ENCODE measurements around the gene SEC16A.

Gene SEC16A

GRCh38 chr9:136466155-136466541 is 16.7 kb downstream of the SEC16A start:
- DNase-seq = no peak

- no peak for DNase-seq
Measured at GRCh38 chr9:136465500-136466154, 17.2 kb downstream of the SEC16A start.

GRCh38 chr9:136464241-136464640 is 18.6 kb downstream of the SEC16A start:
- no peak for DNase-seq

GRCh38 chr9:136463578-136463977 is 19.3 kb downstream of the SEC16A start:
- no peak for DNase-seq

GRCh38 chr9:136462664-136463063 is 20.2 kb downstream of the SEC16A start:
- no peak for DNase-seq

- no peak for DNase-seq
Measured at GRCh38 chr9:136460772-136461325, 22.0 kb downstream of the SEC16A start.

GRCh38 chr9:136459425-136459824 is 23.4 kb downstream of the SEC16A start:
- DNase-seq = no peak

GRCh38 chr9:136457326-136457725 is 25.5 kb downstream of the SEC16A start:
- DNase-seq = no peak

GRCh38 chr9:136456258-136456657 is 26.6 kb downstream of the SEC16A start:
- DNase-seq = no peak

GRCh38 chr9:136455043-136456002 is 27.5 kb downstream of the SEC16A start:
- DNase-seq = no peak

GRCh38 chr9:136454026-136454796 is 28.6 kb downstream of the SEC16A start:
- DNase-seq = no peak

- DNase-seq = peak in 3 of 56 donors; percentile 3 to 21 (median 14)
Measured at GRCh38 chr9:136453326-136453725, 29.5 kb downstream of the SEC16A start.

- DNase-seq = no peak
Measured at GRCh38 chr9:136451221-136451877, 31.5 kb downstream of the SEC16A start.

GRCh38 chr9:136448655-136449054 is 34.2 kb downstream of the SEC16A start:
- peak in 12 of 56 donors; percentile 7 to 70 (median 42) for DNase-seq

- DNase-seq = no peak
Measured at GRCh38 chr9:136447173-136447778, 35.6 kb downstream of the SEC16A start.

- no peak for DNase-seq
Measured at GRCh38 chr9:136445799-136446198, 37.0 kb downstream of the SEC16A start.

GRCh38 chr9:136444102-136444501 is 38.7 kb downstream of the SEC16A start:
- no peak for DNase-seq

GRCh38 chr9:136443687-136444086 is 39.2 kb downstream of the SEC16A start:
- no peak for DNase-seq

GRCh38 chr9:136443087-136443486 is 39.8 kb downstream of the SEC16A start:
- DNase-seq = no peak

- DNase-seq = no peak
Measured at GRCh38 chr9:136442265-136442664, 40.6 kb downstream of the SEC16A start.
